Measurements from ENCODE around the gene PRR9. TPM values are rescaled to one million over a fixed set of nuclear protein-coding genes. Genes with fewer than 3 reads are reported as not detected.

Gene PRR9
- total RNA-seq, 4 donors from 2014 or later = not detected

GRCh38 chr1:153203130-153203529 is 14.3 kb upstream of the PRR9 start, which contains the start of gene LELP1:
TSS of gene LELP1 (plus strand) at chr1:153203430. CDS start at chr1:153204708, 1,278 bp downstream.
- Histone ChIP-seq H3K4me3 (no peak within 1 kb of the TSS), H3K9me3 (no peaks in the 10 kb centered on the region), H3K27ac (no peak within 1 kb of the TSS), H3K4me1 (no peaks in the 10 kb centered on the region), H3K36me3 (no peaks in the 10 kb centered on the region), H3K27me3 (peaks cover 6% of the 10 kb centered on the region)
- no peak for ATAC-seq
- WGBS, 2 donors (ENCODE audit: low coverage in 1 of 2) = 20% methylated on average over 1 of the region's 1 CpG; no CpG with 5 or more reads in 1 of the 2 donors
- TF ChIP-seq POLR2A (IDR thresholded peaks at IDR 0.05) (no peak), POLR2AphosphoS5 (IDR thresholded peaks at IDR 0.05) (no peak), EP300 (IDR thresholded peaks at IDR 0.05) (no peak)
- TF ChIP-seq, protein P1, sequence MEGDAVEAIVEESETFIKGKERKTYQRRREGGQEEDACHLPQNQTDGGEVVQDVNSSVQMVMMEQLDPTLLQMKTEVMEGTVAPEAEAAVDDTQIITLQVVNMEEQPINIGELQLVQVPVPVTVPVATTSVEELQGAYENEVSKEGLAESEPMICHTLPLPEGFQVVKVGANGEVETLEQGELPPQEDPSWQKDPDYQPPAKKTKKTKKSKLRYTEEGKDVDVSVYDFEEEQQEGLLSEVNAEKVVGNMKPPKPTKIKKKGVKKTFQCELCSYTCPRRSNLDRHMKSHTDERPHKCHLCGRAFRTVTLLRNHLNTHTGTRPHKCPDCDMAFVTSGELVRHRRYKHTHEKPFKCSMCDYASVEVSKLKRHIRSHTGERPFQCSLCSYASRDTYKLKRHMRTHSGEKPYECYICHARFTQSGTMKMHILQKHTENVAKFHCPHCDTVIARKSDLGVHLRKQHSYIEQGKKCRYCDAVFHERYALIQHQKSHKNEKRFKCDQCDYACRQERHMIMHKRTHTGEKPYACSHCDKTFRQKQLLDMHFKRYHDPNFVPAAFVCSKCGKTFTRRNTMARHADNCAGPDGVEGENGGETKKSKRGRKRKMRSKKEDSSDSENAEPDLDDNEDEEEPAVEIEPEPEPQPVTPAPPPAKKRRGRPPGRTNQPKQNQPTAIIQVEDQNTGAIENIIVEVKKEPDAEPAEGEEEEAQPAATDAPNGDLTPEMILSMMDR (IDR thresholded peaks at IDR 0.05) = no peak

DNA sequence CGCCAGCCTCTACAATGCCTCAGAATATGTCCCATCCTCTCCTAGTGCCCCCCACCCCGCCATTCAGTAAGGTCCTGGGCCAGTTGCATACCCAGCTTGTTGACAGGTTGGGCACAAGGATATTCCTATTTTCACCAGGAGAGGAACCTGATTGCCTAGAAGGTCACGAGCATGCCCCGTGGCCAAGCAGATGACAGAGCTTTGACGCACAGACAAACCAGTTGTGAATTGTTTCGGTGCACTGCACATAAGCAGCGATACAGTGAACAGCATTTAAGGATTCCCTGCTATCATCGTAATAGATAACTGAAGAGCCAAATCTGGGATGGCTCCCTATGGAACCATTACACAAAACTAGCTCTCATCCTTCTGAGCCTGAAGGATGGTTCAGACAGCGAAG is 10.8 kb upstream of the PRR9 start:
- TF ChIP-seq, protein P1 (IDR thresholded peaks at IDR 0.05) = no peak
- TF ChIP-seq POLR2A (IDR thresholded peaks at IDR 0.05) (no peak), EP300 (IDR thresholded peaks at IDR 0.05) (no peak), POLR2AphosphoS5 (IDR thresholded peaks at IDR 0.05) (no peak)
- H3K27me3 ChIP-seq = peaks cover 8% of the 10 kb centered on the region
- no peak overlapping the region for H3K27ac ChIP-seq
- 71% methylated on average over 3 of the region's 9 CpGs; no CpG with 5 or more reads in 1 of the 2 donors for WGBS, 2 donors (ENCODE audit: low coverage in 1 of 2)
- H3K36me3 ChIP-seq = no peaks in the 10 kb centered on the region
- no peak for ATAC-seq
- no peak overlapping the region for H3K4me3 ChIP-seq
- no peaks in the 10 kb centered on the region for H3K4me1 ChIP-seq
- no peaks in the 10 kb centered on the region for H3K9me3 ChIP-seq

GRCh38 chr1:153210206-153210605 is 7.2 kb upstream of the PRR9 start:
- ATAC-seq = no peak
- 29 to 67% methylated on average over 4 of the region's 7 CpGs for WGBS, 2 donors (ENCODE audit: low coverage in 1 of 2)
- no peak for TF ChIP-seq POLR2AphosphoS5 (IDR thresholded peaks at IDR 0.05)
- Histone ChIP-seq H3K27ac (no peak overlapping the region), H3K9me3 (no peaks in the 10 kb centered on the region), H3K36me3 (no peaks in the 10 kb centered on the region), H3K4me1 (no peaks in the 10 kb centered on the region), H3K27me3 (peaks cover 4% of the 10 kb centered on the region), H3K4me3 (no peak overlapping the region)

- Histone ChIP-seq H3K9me3 (no peaks in the 10 kb centered on the region), H3K36me3 (no peaks in the 10 kb centered on the region), H3K27ac (no peak overlapping the region), H3K4me3 (no peak overlapping the region), H3K27me3 (peaks cover 4% of the 10 kb centered on the region), H3K4me1 (no peaks in the 10 kb centered on the region)
- no peak for ATAC-seq
- TF ChIP-seq EP300 (IDR thresholded peaks at IDR 0.05) (no peak), POLR2A (IDR thresholded peaks at IDR 0.05) (no peak), POLR2AphosphoS5 (IDR thresholded peaks at IDR 0.05) (no peak)
- TF ChIP-seq, protein P1 (IDR thresholded peaks at IDR 0.05) = no peak
- 46 to 100% methylated on average over 1 to 4 of the region's 5 CpGs for WGBS, 2 donors (ENCODE audit: low coverage in 1 of 2)
These were observed 5.2 kb upstream of the PRR9 start for GRCh38 chr1:153212201-153212600.

GRCh38 chr1:153213519-153213918 is 3.9 kb upstream of the PRR9 start:
- no peaks in the 10 kb centered on the region for H3K4me1 ChIP-seq
- H3K27me3 ChIP-seq = no peaks in the 10 kb centered on the region
- H3K36me3 ChIP-seq = no peaks in the 10 kb centered on the region
- no peak overlapping the region for H3K4me3 ChIP-seq
- no peak for TF ChIP-seq EP300 (IDR thresholded peaks at IDR 0.05)
- TF ChIP-seq POLR2A (IDR thresholded peaks at IDR 0.05) = no peak
- no peak for ATAC-seq
- H3K9me3 ChIP-seq = no peaks in the 10 kb centered on the region
- H3K27ac ChIP-seq = no peak overlapping the region
- WGBS, 2 donors (ENCODE audit: low coverage in 1 of 2) = 100% methylated on average over 3 of the region's 4 CpGs; no CpG with 5 or more reads in 1 of the 2 donors

DNA sequence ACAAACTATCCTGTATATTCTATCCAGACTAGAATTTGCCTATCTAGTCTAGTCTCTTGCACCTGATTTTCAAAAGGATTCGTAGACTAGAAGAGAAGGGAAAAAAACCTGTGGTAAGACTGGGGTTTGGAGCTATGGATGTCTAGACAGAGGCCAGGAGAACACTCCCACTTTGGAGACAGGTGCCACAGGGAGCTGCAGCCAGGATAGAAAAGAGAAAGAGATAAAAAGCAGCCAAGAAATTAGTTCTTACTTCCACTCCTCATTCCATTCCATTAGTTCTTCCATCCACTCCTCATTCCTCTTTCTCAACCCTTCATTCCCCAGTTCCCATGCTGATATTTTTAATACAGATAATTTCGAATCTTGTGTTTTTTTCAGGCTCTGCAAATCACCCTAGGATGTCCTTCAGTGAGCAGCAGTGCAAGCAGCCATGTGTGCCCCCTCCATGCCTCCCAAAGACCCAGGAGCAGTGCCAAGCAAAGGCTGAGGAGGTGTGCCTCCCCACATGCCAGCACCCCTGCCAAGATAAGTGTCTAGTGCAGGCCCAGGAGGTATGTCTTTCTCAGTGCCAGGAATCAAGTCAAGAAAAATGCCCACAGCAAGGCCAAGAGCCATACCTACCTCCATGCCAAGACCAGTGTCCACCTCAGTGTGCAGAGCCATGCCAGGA is 496 bp downstream of the PRR9 start:
- no peaks in the 10 kb centered on the region for H3K4me1 ChIP-seq
- WGBS, 2 donors (ENCODE audit: low coverage in 1 of 2) = 59% methylated on average over 2 of the region's 2 CpGs
- TF ChIP-seq, protein P1 (IDR thresholded peaks at IDR 0.05) = no peak
- TF ChIP-seq EP300 (IDR thresholded peaks at IDR 0.05) (no peak), POLR2AphosphoS5 (IDR thresholded peaks at IDR 0.05) (no peak), POLR2A (IDR thresholded peaks at IDR 0.05) (no peak)
- no peak overlapping the region for H3K27ac ChIP-seq
- H3K9me3 ChIP-seq = no peaks in the 10 kb centered on the region
- no peak for ATAC-seq
- no peaks in the 10 kb centered on the region for H3K27me3 ChIP-seq
- H3K4me3 ChIP-seq = no peak overlapping the region
- no peaks in the 10 kb centered on the region for H3K36me3 ChIP-seq

Data from gastroesophageal sphincter (tissue), 4 donors.